Spleen (tissue), 11 donors: ENCODE data around the gene TBC1D8. TPM values are rescaled to one million over a fixed set of nuclear protein-coding genes. Genes with fewer than 3 reads are reported as not detected.
A peak's percentile ranks its signal among the peaks of the same experiment; 100 is the strongest.

Experiments used
- DNase-seq: peaks from one replicate; pipeline ENCODE4 v3.0.0-alpha.2; 2020
- H3K27ac ChIP-seq, 8 donors: fragments of 200-600 bp; sonication (generic) in 7 of 8; 1 replicate in 4 of 8; 2 replicates in 4 of 8; pipeline versions ENCODE4 v1.5.0 to v1.8.0; 2016 to 2021; ENCODE audit warnings: inconsistent platforms in 4 of 8, mild to moderate bottlenecking in 4 of 8, moderate library complexity in 1 of 8
- H3K27me3 ChIP-seq, 7 donors: fragments of 200-600 bp; sonication (generic) in 6 of 7; replicated peaks in 1 of 7; 1 replicate in 4 of 7; 2 replicates in 3 of 7; pipeline versions ENCODE4 v1.5.0 to v1.8.0; 2016 to 2021; ENCODE audit warnings: inconsistent platforms in 3 of 7, mild to moderate bottlenecking in 1 of 7
- H3K36me3 ChIP-seq, 6 donors: fragments of 200-600 bp; sonication (generic) in 5 of 6; 1 replicate in 4 of 6; 2 replicates in 2 of 6; pipeline versions ENCODE4 v1.5.0 to v1.8.0; 2016 to 2021; ENCODE audit warnings: inconsistent platforms in 2 of 6
- H3K4me1 ChIP-seq, 6 donors: fragments of 200-600 bp; sonication (generic) in 5 of 6; 1 replicate in 3 of 6; 2 replicates in 3 of 6; pipeline versions ENCODE4 v1.5.0 to v1.8.0; 2016 to 2021; ENCODE audit warnings: inconsistent platforms in 3 of 6
- H3K4me3 ChIP-seq, 8 donors: fragments of 200-600 bp; sonication (generic) in 7 of 8; 1 replicate in 4 of 8; 2 replicates in 4 of 8; pipeline versions ENCODE4 v1.5.0 to v1.8.0; 2016 to 2021; ENCODE audit warnings: inconsistent platforms in 4 of 8, mild to moderate bottlenecking in 4 of 8, moderate library complexity in 2 of 8
- H3K9me3 ChIP-seq, 8 donors: fragments of 200-600 bp; sonication (generic) in 7 of 8; 1 replicate in 4 of 8; 2 replicates in 4 of 8; pipeline versions ENCODE4 v1.5.0 to v1.8.0; 2016 to 2021; ENCODE audit warnings: inconsistent platforms in 4 of 8
- POLR2A ChIP-seq, 3 donors: fragments of 450-650 bp; IDR thresholded peaks; one replicate each; pipeline ENCODE4 v1.5.1; 2017; ENCODE audit warnings: antibody characterized with exemption in 3 of 3, mild to moderate bottlenecking in 1 of 3
- POLR2AphosphoS5 ChIP-seq, 3 donors: sonication (generic); formaldehyde crosslinking; IDR thresholded peaks; one replicate each; pipeline ENCODE4 v1.5.1; 2017; ENCODE audit warnings: antibody characterized with exemption in 3 of 3
- WGBS, 5 donors: extraction: QIAGEN DNeasy Blood & Tissue Kit in 3 of 5; methylation state at CpG; one replicate each; pipeline versions ENCODE4 v1.1.5 to v1.1.7; 2013 to 2018; 5-methylcytosine and 5-hydroxymethylcytosine counted together
- intact Hi-C: fragments of 100-400 bp; cut with DNase I; formaldehyde crosslinking; loops from one replicate; pipeline ENCODE4 v1.15.0; 2023; ENCODE audit warnings: low total_unique reads
- polyA plus RNA-seq, 3 donors: library from polyadenylated mRNA; stranded (reverse); fragments of 200-250 nt; gene quantifications; one replicate each; pipeline ENCODE4 v1.2.1, GENCODE V29; 2013
- total RNA-seq, 7 donors: library from RNA; depleted of rRNA in 3 of 7; stranded (reverse); fragments of >200 nt in 3 of 7; fragmentation: NEBNext Ultra II Directional in 4 of 7; extraction: Animal tissue kit (Norgen Biotek cat#: 25700) in 4 of 7; gene quantifications; one replicate each; pipeline versions ENCODE4 v1.1.0 to v1.2.1, GENCODE V29; 2016 to 2021
- TF ChIP-seq, protein P1 (sequence below), 11 experiments: fragments of 200-600 bp in 7 of 11; fragments of 450-650 bp in 4 of 11; sonication (generic) in 4 of 11; IDR thresholded peaks in 8 of 11; conservative IDR thresholded peaks in 3 of 11; 1 replicate in 7 of 11; 2 replicates in 4 of 11; pipeline versions ENCODE4 v1.4.0 to v1.8.0; 2016 to 2021; ENCODE audit warnings: antibody characterized with exemption in 11 of 11, inconsistent platforms in 4 of 11, mild to moderate bottlenecking in 1 of 11
- donor health status: healthy with polysubstance abuse.
- donor health status: DM: no; HTN: no; CAD: no; lungs with moderate emphysema.
- donor health status: DM: no; HTN: no; CAD: no.
- donor health status: Bipolar disorder and iron deficiency.
- donor health status: healthy.
- donor health status: DM: no; HTN: no; CAD: no.
- donor health status: DM: yes; HTN: yes; CAD: no.

TBC1D8 gene
- total and polyA plus RNA-seq, 10 donors = 7.2 to 104 (median 40.5) TPM

DNA sequence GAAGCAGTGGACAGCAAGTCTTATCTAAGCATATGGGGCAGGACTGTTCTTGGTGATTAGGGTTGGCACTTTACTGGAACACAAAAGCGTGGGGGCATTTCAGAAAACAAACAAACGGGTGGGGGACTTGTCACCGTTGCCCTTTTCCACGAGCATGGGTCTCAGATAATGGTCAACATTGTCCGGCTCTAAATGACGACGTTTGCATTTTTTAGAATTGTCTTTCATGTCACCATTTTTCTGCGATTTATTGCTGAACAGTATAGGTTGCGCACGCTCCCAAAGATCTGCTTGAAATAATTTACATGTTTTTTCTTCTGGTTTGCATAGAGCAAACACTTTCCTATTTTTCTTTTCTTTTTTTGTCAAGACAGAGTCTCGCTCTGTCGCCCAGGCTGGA, 46.6 kb upstream of the TBC1D8 start:
- Histone ChIP-seq H3K4me1 (no peaks in the 10 kb centered on the region), H3K36me3 (no peaks in the 10 kb centered on the region), H3K27ac (no peak overlapping the region), H3K27me3 (no peaks in the 10 kb centered on the region), H3K9me3 (no peaks in the 10 kb centered on the region), H3K4me3 (no peak overlapping the region)
- 91 to 97% (median 94%) methylated on average over 12 of the region's 12 CpGs for WGBS, 5 donors
- TF ChIP-seq, protein P1, sequence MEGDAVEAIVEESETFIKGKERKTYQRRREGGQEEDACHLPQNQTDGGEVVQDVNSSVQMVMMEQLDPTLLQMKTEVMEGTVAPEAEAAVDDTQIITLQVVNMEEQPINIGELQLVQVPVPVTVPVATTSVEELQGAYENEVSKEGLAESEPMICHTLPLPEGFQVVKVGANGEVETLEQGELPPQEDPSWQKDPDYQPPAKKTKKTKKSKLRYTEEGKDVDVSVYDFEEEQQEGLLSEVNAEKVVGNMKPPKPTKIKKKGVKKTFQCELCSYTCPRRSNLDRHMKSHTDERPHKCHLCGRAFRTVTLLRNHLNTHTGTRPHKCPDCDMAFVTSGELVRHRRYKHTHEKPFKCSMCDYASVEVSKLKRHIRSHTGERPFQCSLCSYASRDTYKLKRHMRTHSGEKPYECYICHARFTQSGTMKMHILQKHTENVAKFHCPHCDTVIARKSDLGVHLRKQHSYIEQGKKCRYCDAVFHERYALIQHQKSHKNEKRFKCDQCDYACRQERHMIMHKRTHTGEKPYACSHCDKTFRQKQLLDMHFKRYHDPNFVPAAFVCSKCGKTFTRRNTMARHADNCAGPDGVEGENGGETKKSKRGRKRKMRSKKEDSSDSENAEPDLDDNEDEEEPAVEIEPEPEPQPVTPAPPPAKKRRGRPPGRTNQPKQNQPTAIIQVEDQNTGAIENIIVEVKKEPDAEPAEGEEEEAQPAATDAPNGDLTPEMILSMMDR (IDR thresholded peaks at IDR 0.05 in 8 of 11, conservative IDR thresholded peaks at IDR 0.05 in 3 of 11) = no peak
- TF ChIP-seq POLR2AphosphoS5 (IDR thresholded peaks at IDR 0.05) (no peak), POLR2A (IDR thresholded peaks at IDR 0.05) (no peak)
- no peak for DNase-seq
- intact Hi-C loops = no loop called here

DNA sequence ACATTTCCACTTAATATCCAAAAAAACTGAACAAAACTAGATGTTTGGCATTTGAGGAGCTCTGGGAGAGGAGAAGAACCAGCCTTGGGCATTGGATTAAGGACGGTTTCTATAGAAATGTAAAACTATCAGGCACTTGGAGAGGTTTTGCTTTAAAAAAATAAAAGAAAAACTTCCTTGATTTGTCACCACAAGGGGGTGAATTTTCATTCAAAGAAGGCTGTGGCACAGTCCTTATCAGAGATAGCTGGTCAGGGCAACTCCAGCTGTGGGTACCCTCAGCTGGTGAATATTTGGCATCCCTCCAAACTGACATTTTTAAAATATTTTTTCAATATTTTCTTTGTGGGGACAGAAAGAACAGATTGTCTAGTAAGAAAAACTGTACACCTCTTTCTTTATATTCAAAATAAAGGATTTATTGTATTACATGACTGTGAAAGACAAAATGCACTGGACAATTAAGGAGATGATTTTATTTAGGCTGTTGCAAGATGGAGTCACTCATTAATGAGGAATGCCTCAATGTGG, 46.1 kb upstream of the TBC1D8 start:
- Histone ChIP-seq H3K4me1 (no peaks in the 10 kb centered on the region), H3K4me3 (no peak overlapping the region), H3K27me3 (no peaks in the 10 kb centered on the region), H3K9me3 (no peaks in the 10 kb centered on the region), H3K27ac (no peak overlapping the region), H3K36me3 (no peaks in the 10 kb centered on the region)
- intact Hi-C loops = no loop called here
- WGBS, 5 donors = 23 to 54% (median 33%) methylated on average over 1 of the region's 1 CpG
- TF ChIP-seq POLR2AphosphoS5 (IDR thresholded peaks at IDR 0.05) (no peak), POLR2A (IDR thresholded peaks at IDR 0.05) (no peak)
- TF ChIP-seq, protein P1 (IDR thresholded peaks at IDR 0.05 in 8 of 11, conservative IDR thresholded peaks at IDR 0.05 in 3 of 11) = peak in 3 of 11 experiments; percentile 10 to 22 (median 15)
- DNase-seq = no peak

DNA sequence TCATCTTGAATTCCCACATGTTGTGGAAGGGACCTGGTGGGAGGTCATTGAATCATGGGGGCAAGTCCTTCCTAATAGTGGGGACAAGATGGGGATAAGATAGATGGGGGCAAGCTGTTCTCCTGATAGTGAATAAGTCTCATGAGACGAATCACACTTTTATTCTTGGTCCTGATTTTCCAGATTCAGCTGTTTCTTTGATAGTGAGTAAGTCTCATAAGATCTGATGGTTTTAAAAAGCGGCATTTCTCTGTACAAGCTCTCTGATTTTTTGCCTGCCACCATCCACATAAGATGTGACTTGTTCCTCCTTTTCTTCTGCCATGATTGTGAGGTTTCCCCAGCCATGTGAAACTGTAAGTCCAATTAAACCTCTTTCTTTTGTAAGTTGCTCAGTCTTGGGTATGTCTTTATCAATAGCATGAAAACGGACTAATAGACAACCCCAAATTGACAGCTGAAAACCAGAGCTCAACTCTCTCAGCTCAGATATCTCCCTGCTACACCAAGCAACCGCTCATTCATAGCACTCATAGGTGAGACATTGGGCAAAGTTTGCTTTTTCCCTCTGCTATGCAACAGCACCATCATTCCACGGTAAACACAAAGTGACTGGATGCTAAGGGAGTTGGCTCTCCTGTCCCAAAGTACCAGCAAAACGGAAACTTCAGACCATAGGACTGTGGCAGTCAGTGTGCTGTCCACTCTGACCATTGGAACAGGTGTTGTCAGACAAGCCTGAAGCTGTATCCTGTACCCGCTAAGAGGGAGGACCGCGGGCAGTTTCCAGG, 44.9 kb upstream of the TBC1D8 start:
- peaks cover 0 to 11% (median 0%) of the 10 kb centered on the region in 6 donors for H3K4me1 ChIP-seq
- no peaks in the 10 kb centered on the region for H3K9me3 ChIP-seq
- H3K36me3 ChIP-seq = no peaks in the 10 kb centered on the region
- intact Hi-C loops = no loop called here
- H3K27me3 ChIP-seq = no peaks in the 10 kb centered on the region
- H3K27ac ChIP-seq = no peak overlapping the region
- no peak overlapping the region for H3K4me3 ChIP-seq
- no peak for DNase-seq
- 87 to 96% (median 94%) methylated on average over 9 of the region's 9 CpGs for WGBS, 5 donors
- TF ChIP-seq POLR2A (IDR thresholded peaks at IDR 0.05) (no peak), POLR2AphosphoS5 (IDR thresholded peaks at IDR 0.05) (no peak)
- TF ChIP-seq, protein P1 (IDR thresholded peaks at IDR 0.05 in 8 of 11, conservative IDR thresholded peaks at IDR 0.05 in 3 of 11) = no peak

DNA sequence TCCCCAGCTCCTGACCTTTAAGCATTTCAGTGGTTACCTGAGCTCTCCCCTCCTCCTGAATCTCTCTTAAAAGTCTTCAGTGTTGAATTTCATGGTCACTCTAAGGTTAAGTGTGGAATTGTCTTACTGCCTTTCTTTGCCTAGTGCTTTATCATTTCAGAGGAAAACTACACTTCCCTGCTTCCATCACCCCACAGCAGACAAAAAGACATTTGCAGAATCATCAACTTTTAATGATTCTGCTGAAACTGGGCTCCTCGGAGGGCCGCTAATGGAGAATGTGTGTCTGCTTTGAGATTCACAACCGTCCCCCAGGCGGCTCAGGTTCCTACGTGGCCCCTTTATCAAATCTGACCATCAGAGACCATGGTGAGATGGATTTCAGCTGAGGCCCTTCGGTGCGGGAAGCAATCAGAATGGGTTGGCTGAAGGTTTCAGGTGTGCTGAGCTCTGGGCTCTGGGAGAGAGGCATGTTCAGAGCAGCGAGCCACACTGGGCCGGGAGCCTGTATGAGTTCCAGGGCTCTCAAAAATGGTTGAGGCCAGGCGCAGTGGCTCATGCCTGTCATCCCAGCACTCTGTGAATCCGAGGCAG, 41.9 kb upstream of the TBC1D8 start:
- WGBS, 5 donors = 78 to 94% (median 93%) methylated on average over 11 of the region's 11 CpGs
- Histone ChIP-seq H3K9me3 (peaks cover 0 to 15% (median 12%) of the 10 kb centered on the region in 8 donors), H3K27me3 (no peaks in the 10 kb centered on the region), H3K4me3 (no peak overlapping the region), H3K4me1 (peaks cover 0 to 15% (median 0%) of the 10 kb centered on the region in 6 donors), H3K36me3 (no peaks in the 10 kb centered on the region), H3K27ac (no peak overlapping the region)
- intact Hi-C loops = no loop called here
- TF ChIP-seq, protein P1 (IDR thresholded peaks at IDR 0.05 in 8 of 11, conservative IDR thresholded peaks at IDR 0.05 in 3 of 11) = no peak
- TF ChIP-seq POLR2A (IDR thresholded peaks at IDR 0.05) = no peak
- TF ChIP-seq POLR2AphosphoS5 (IDR thresholded peaks at IDR 0.05) = no peak
- DNase-seq = no peak
